GM23338 (cell line): ENCODE data around the gene SLC37A1.

Experiments
- CREB1 ChIP-seq: fragments of 250-450 bp; sonication (Bioruptor Pico); IDR thresholded peaks from 2 replicates; pipeline ENCODE4 v1.5.0; 2020; ENCODE audit warnings: low read depth, mild to moderate bottlenecking, moderate library complexity
- CTCF ChIP-seq, 2 experiments: fragments of 200-600 bp in 1 of 2; sonication (generic) in 1 of 2; conservative IDR thresholded peaks; 2 replicates each; pipeline versions ENCODE4 v1.5.1 to v1.6.1; 2016 to 2017; ENCODE audit warnings: antibody characterized with exemption in 2 of 2, low read depth in 2 of 2, mild to moderate bottlenecking in 2 of 2, moderate library complexity in 1 of 2
- EZH2 ChIP-seq: fragments of 200-600 bp; sonication (generic); IDR thresholded peaks from one replicate; pipeline ENCODE4 v1.8.0; 2017; ENCODE audit warnings: antibody characterized with exemption, mild to moderate bottlenecking, low read depth; ENCODE audit not compliant: unreplicated experiment
- EZH2phosphoT487 ChIP-seq: fragments of 200-600 bp; sonication (generic); IDR thresholded peaks from one replicate; pipeline ENCODE4 v1.8.1; 2018; ENCODE audit warnings: antibody characterized with exemption; ENCODE audit not compliant: unreplicated experiment
- JUNB ChIP-seq: IDR thresholded peaks from one replicate; pipeline ENCODE4 v1.6.1; 2016; ENCODE audit warnings: antibody characterized with exemption; ENCODE audit not compliant: unreplicated experiment
- NANOG ChIP-seq: IDR thresholded peaks from 2 replicates; pipeline ENCODE4 v1.6.1; 2016; ENCODE audit warnings: antibody characterized with exemption, borderline replicate concordance
- POLR2AphosphoS5 ChIP-seq: IDR thresholded peaks from 2 replicates; pipeline ENCODE4 v1.6.1; 2016; ENCODE audit warnings: antibody characterized with exemption, low read depth
- STAT1 ChIP-seq: IDR thresholded peaks from one replicate; pipeline ENCODE4 v1.6.1; 2016; ENCODE audit warnings: antibody characterized with exemption; ENCODE audit not compliant: unreplicated experiment
- ZNF114 ChIP-seq: fragments of 250-450 bp; sonication (Bioruptor Pico); IDR thresholded peaks from 2 replicates; pipeline ENCODE4 v1.5.0; 2020; ENCODE audit warnings: mild to moderate bottlenecking, moderate library complexity
- ZNF462 ChIP-seq: fragments of 250-450 bp; sonication (Bioruptor Pico); IDR thresholded peaks from 2 replicates; pipeline ENCODE4 v1.5.0; 2020; ENCODE audit warnings: mild to moderate bottlenecking, moderate library complexity
- TF ChIP-seq, protein P1 (sequence below): IDR thresholded peaks from one replicate; pipeline ENCODE4 v1.6.1; 2018; ENCODE audit warnings: antibody characterized with exemption; ENCODE audit not compliant: unreplicated experiment

DNA sequence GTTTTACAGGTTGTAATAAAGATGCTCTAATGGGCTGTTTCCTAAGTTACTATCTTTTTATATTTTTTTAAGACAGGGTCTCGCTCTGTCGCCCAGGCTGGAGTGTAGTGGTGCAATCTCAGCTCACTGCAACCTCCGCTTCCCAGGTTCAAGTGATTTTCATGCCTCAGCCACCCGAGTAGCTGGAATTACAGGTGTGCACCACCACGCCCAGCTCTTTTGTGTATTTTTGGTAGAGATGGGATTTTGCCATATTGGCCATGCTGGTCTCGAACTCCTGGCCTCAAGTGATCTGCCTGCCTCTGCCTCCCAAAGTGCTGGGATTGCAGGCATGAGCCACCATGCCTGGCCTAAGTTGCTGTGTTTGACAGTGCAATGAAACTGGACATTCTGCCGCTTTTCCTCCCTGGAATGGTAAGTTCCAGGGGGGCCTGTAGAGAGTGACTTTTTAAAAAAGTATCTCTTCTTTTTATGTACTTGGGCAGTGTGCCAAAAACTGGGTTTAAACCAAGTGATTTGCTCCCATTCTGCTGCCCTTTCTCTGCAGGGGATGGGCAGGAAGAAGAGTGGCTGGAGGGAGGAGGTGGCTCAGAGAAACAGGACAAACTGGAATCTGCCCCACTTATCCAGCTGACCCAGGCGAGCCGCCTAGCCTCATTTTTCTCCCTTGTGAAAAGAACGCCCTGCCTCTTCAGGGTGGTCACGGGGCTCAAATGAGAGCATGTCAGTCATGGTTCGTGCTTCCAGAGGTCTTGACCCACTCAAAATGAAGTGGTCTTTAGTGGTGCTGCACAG is 2.3 kb downstream of the SLC37A1 start:
- TF ChIP-seq EZH2 = no peak
- TF ChIP-seq CTCF (conservative IDR thresholded peaks at IDR 0.05; ENCODE audit: low read depth in 2 of 2) = no peak
- TF ChIP-seq ZNF462 (CRISPR knock-in tag) = no peak
- no peak for TF ChIP-seq POLR2AphosphoS5
- no peak for TF ChIP-seq EZH2phosphoT487
- TF ChIP-seq, protein P1, sequence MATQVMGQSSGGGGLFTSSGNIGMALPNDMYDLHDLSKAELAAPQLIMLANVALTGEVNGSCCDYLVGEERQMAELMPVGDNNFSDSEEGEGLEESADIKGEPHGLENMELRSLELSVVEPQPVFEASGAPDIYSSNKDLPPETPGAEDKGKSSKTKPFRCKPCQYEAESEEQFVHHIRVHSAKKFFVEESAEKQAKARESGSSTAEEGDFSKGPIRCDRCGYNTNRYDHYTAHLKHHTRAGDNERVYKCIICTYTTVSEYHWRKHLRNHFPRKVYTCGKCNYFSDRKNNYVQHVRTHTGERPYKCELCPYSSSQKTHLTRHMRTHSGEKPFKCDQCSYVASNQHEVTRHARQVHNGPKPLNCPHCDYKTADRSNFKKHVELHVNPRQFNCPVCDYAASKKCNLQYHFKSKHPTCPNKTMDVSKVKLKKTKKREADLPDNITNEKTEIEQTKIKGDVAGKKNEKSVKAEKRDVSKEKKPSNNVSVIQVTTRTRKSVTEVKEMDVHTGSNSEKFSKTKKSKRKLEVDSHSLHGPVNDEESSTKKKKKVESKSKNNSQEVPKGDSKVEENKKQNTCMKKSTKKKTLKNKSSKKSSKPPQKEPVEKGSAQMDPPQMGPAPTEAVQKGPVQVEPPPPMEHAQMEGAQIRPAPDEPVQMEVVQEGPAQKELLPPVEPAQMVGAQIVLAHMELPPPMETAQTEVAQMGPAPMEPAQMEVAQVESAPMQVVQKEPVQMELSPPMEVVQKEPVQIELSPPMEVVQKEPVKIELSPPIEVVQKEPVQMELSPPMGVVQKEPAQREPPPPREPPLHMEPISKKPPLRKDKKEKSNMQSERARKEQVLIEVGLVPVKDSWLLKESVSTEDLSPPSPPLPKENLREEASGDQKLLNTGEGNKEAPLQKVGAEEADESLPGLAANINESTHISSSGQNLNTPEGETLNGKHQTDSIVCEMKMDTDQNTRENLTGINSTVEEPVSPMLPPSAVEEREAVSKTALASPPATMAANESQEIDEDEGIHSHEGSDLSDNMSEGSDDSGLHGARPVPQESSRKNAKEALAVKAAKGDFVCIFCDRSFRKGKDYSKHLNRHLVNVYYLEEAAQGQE = no peak
- no peak for TF ChIP-seq STAT1
- no peak for TF ChIP-seq JUNB
- no peak for TF ChIP-seq CREB1 (CRISPR knock-in tag)
- no peak for TF ChIP-seq ZNF114 (CRISPR knock-in tag)
- no peak for TF ChIP-seq NANOG
